CD4-positive, alpha-beta T cell treated with Interleukin-12 subunit alpha and Interleukin-12 subunit beta, for 1 hour (primary cell): ENCODE data around the gene TRAM1L1.

Experiments used
- DNase-seq: peaks from one replicate; pipeline ENCODE4 v3.0.0-alpha.2; 2020

The TRAM1L1 gene

GRCh38 chr4:117084866-117085701, at the start of gene TRAM1L1:
TRAM1L1 (minus strand) TSS chr4:117085576; CDS start chr4:117085393, 183 bp downstream.
- DNase-seq, result no peak

DNA sequence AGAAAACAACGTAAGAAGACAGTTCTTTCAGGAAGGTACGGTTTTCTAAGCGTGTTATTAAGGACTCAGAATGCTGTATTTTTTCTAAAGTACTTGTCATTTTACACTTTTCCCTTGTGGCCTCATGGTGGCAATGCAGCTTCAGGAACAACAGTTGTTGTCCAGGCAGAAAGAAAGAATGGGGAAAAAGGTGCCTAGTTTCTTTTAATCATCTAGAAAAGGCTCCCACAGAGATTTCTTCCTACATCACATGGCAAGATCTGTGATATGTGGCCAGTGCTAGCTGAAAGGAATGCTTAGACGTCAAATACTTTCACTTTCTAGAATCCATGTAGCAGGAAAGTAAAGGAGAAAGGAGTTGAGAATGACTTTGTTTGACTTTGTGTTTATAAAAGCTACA, 49.0 kb upstream of the TRAM1L1 start:
- no peak for DNase-seq

DNA sequence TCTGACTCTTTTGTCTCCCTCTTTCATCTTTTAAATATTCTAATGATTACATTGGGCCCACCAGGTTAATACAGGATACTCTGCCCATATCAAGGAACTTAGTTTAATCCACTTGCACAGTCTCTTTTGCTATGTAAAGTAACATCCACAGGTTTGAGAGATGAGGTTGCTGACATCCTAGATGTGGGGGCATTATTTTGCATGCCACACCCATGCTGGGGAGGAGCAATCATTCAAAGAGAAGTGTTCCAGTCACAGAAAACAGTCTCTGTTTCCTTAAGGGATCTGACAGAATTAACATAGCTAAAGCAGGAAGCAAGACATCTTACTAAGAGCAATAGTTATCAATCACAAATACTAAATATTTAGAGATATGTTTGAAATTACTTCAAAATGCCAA, 11.5 kb upstream of the TRAM1L1 start:
- DNase-seq, result no peak

GRCh38 chr4:117096462-117096861, 11.1 kb upstream of the TRAM1L1 start:
- no peak for DNase-seq

- DNase-seq, result no peak
Observed at GRCh38 chr4:117093571-117093970, 8.2 kb upstream of the TRAM1L1 start.

- DNase-seq, result no peak
Observed at GRCh38 chr4:117077760-117078159, 7.6 kb downstream of the TRAM1L1 start.

GRCh38 chr4:117068120-117068519, 17.3 kb downstream of the TRAM1L1 start:
- no peak for DNase-seq

DNA sequence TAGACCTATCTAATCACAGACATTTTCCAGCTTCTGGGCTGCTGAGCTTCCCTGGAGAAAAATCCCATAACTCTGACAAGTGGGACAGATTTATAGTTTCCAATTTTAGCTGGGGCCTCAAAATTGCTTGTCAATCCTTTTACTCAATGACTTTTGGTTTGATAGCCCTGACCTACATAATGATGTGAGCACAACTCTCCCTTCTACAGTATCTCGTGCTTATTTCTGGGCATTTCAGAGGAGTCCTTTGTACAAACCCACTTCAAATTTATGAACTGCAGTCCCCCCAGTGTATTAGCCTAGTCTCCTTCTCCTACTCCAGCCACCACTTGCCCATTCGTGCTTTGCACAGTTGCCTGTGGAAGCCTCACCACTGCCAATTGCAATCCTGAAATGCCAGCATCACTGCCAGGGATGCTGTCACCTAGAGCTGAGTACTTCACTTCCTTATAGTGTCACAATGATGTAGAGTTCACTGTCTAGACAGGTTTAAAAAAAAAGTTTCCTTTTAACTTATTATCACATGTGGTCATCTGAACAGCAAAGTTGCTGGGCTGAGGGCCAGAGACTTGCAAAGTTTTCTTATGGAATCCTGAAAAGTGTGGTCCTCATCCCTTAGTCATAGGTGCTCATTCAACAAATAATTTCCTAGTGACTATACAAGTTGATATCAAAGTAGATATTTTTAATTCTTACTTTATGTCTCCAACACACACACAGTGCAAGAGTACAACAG, 21.2 kb downstream of the TRAM1L1 start:
- DNase-seq, result no peak

DNA sequence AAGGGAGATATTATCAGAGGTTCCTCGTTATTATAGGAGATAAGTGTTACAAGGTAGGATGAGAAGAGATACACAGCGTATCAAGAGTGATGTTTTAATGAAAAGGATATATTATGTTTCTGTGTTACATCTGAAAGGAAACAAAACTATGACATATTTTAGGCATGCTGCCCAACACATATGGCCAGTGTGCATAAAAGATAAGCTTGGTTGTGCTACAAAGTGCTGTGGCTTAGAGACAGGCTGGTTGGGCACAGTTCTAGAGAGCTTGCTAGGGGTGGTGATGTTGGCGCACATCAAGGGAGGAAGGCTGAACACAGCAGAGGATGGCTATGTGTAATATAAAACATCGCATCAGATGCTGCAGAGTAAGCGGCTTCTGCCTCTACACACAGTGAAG, 42.4 kb downstream of the TRAM1L1 start:
- no peak for DNase-seq
